Measurements from ENCODE around the gene FEM1A. TPM values are rescaled to one million over a fixed set of nuclear protein-coding genes. Genes with fewer than 3 reads are reported as not detected.

The FEM1A gene
- total RNA-seq, 1 experiment from 2014 or later, result 8.8 TPM

GRCh38 chr19:4754248-4754647, 37.3 kb upstream of the FEM1A start:
- no peak for TF ChIP-seq CTCF (IDR thresholded peaks at IDR 0.05; ENCODE audit: unreplicated experiment)
- Mint-ChIP-seq H3K9me3 (ENCODE audit: low read depth, unreplicated experiment) (no peaks in the 10 kb centered on the region), H3K4me3 (ENCODE audit: low read depth, unreplicated experiment) (no peak overlapping the region), H3K36me3 (ENCODE audit: insufficient read depth, unreplicated experiment) (no peaks in the 10 kb centered on the region), H3K27ac (ENCODE audit: unreplicated experiment) (no peak overlapping the region), H3K4me1 (ENCODE audit: low read depth, unreplicated experiment) (no peaks in the 10 kb centered on the region), H3K27me3 (ENCODE audit: unreplicated experiment) (peaks cover 15% of the 10 kb centered on the region)
- intact Hi-C loops (cut with micrococcal nuclease; ENCODE audit: unreplicated experiment), result no loop called here
- CTCF ChIA-PET, result no interaction called here
- no peak for DNase-seq
- no TSS peak for BruUV-seq (replicated peaks)

GRCh38 chr19:4755459-4755858, 36.1 kb upstream of the FEM1A start:
- Mint-ChIP-seq H3K27ac (ENCODE audit: unreplicated experiment) (no peak overlapping the region), H3K27me3 (ENCODE audit: unreplicated experiment) (peaks cover 3% of the 10 kb centered on the region), H3K4me1 (ENCODE audit: low read depth, unreplicated experiment) (no peaks in the 10 kb centered on the region), H3K4me3 (ENCODE audit: low read depth, unreplicated experiment) (no peak overlapping the region), H3K36me3 (ENCODE audit: insufficient read depth, unreplicated experiment) (peaks cover 6% of the 10 kb centered on the region), H3K9me3 (ENCODE audit: low read depth, unreplicated experiment) (no peaks in the 10 kb centered on the region)
- no TSS peak for BruUV-seq (replicated peaks)
- no peak for DNase-seq
- intact Hi-C loops (cut with micrococcal nuclease; ENCODE audit: unreplicated experiment), result no loop called here
- CTCF ChIA-PET, result no interaction called here
- TF ChIP-seq CTCF (IDR thresholded peaks at IDR 0.05; ENCODE audit: unreplicated experiment), result no peak

- no peak for TF ChIP-seq CTCF (IDR thresholded peaks at IDR 0.05; ENCODE audit: unreplicated experiment)
- intact Hi-C loops (cut with micrococcal nuclease; ENCODE audit: unreplicated experiment), result no loop called here
- Mint-ChIP-seq H3K27ac (ENCODE audit: unreplicated experiment) (no peak overlapping the region), H3K36me3 (ENCODE audit: insufficient read depth, unreplicated experiment) (peaks cover 6% of the 10 kb centered on the region), H3K4me1 (ENCODE audit: low read depth, unreplicated experiment) (no peaks in the 10 kb centered on the region), H3K27me3 (ENCODE audit: unreplicated experiment) (peaks cover 10% of the 10 kb centered on the region), H3K9me3 (ENCODE audit: low read depth, unreplicated experiment) (no peaks in the 10 kb centered on the region), H3K4me3 (ENCODE audit: low read depth, unreplicated experiment) (no peak overlapping the region)
- no TSS peak for BruUV-seq (replicated peaks)
- CTCF ChIA-PET, result interaction anchor here (0.6 kb wide), 1 partner anchor 8 kb away, joined by 3 read pairs; no protein-coding TSS in a partner anchor
- DNase-seq, result no peak
Observed at GRCh38 chr19:4758082-4758481, 33.5 kb upstream of the FEM1A start.

GRCh38 chr19:4758659-4759058, 32.9 kb upstream of the FEM1A start:
- Mint-ChIP-seq H3K27ac (ENCODE audit: unreplicated experiment) (no peak overlapping the region), H3K4me3 (ENCODE audit: low read depth, unreplicated experiment) (no peak overlapping the region), H3K9me3 (ENCODE audit: low read depth, unreplicated experiment) (no peaks in the 10 kb centered on the region), H3K27me3 (ENCODE audit: unreplicated experiment) (peaks cover 13% of the 10 kb centered on the region), H3K4me1 (ENCODE audit: low read depth, unreplicated experiment) (no peaks in the 10 kb centered on the region), H3K36me3 (ENCODE audit: insufficient read depth, unreplicated experiment) (peaks cover 6% of the 10 kb centered on the region)
- no TSS peak for BruUV-seq (replicated peaks)
- TF ChIP-seq CTCF (IDR thresholded peaks at IDR 0.05; ENCODE audit: unreplicated experiment), result no peak
- CTCF ChIA-PET, result interaction anchor here (0.6 kb wide), 1 partner anchor 8 kb away, joined by 3 read pairs; no protein-coding TSS in a partner anchor
- intact Hi-C loops (cut with micrococcal nuclease; ENCODE audit: unreplicated experiment), result no loop called here
- DNase-seq, result no peak
